ENCODE results near the gene AIF1L. TPM values are rescaled to one million over a fixed set of nuclear protein-coding genes. Genes with fewer than 3 reads are reported as not detected.

Gene AIF1L
- total RNA-seq, 2 experiments from 2014 or later, result 0.11 to 0.23 TPM

DNA sequence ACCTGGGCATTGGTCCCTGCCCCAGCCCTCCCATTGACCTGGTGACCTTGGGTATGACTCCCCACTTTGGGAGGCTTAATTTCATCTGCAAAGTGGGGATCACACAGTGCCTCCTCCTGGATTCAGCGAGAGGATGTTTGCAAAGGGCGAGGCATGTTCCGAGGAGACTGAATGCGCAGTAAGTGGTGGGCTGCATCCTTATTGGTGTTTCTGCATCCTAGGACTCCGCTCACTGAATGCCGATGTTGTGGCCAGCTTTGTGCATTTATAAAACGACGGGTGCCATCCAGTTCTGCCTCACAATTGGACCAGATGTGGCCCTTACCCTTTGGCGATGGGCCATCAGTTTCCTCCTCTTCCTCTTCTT lies 23.5 kb upstream of the AIF1L start:
- CTCF ChIA-PET, result no interaction called here
- POLR2A ChIA-PET, result no interaction called here

- ChIA-PET CTCF (interaction anchor here (1.0 kb wide), 1 partner anchor 19 kb away, joined by 3 read pairs; no protein-coding TSS in a partner anchor), POLR2A (no interaction called here)
Measured at GRCh38 chr9:131076347-131077195, 19.8 kb upstream of the AIF1L start.

DNA sequence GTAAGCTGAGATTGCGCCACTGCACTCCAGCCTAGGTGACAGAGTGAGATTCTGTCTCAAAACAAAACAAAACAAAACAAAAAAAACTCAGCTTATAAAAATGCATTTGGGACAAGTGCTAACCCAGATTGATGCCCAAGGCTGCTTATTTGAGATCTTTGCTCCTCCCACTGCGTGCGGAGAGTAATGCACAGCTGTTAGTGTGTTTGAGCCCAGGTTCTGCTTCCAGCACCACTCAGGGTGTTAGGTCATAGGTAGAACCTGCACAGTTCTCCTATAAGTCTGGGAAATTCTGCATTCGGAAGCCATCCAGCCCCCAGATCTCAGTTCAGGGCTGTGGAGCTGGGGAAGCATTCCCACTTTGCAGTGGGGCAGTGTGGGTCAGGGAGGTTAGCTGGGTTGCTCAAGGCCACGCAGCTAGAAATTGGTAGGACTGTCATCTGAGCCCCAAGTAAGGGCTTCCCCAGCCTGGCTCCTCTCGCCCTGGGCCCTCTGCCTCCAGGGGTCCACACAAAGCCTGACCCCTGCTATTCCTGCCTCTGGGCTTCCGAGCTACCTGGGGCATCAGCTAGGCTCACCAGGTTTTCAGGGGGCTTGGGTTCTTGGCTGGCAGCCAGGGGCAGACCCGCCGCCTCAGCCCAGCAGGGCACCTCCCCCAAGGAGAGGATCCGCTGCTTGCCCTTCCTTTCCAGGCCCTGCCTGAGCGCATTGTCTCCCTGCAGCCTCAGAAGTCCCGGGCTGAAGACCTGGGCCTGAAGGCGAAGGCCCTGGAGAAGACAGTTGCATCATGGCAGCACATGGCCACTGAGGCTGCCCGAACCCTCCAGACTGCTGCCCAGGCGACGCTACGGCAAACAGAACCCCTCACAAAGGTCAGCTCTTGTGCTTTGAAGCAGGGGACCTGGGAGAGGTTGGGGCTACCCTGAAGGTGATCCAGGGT lies 17.6 kb upstream of the AIF1L start:
- CTCF ChIA-PET, result interaction anchor here (0.6 kb wide), 1 partner anchor 31 kb away, joined by 4 read pairs; no protein-coding TSS in a partner anchor
- POLR2A ChIA-PET, result no interaction called here

- POLR2A ChIA-PET, result no interaction called here
- CTCF ChIA-PET, result no interaction called here
Measured at GRCh38 chr9:131080589-131080988, 15.7 kb upstream of the AIF1L start.

- CTCF ChIA-PET, result no interaction called here
- POLR2A ChIA-PET, result no interaction called here
Measured at GRCh38 chr9:131081868-131082267, 14.5 kb upstream of the AIF1L start.

DNA sequence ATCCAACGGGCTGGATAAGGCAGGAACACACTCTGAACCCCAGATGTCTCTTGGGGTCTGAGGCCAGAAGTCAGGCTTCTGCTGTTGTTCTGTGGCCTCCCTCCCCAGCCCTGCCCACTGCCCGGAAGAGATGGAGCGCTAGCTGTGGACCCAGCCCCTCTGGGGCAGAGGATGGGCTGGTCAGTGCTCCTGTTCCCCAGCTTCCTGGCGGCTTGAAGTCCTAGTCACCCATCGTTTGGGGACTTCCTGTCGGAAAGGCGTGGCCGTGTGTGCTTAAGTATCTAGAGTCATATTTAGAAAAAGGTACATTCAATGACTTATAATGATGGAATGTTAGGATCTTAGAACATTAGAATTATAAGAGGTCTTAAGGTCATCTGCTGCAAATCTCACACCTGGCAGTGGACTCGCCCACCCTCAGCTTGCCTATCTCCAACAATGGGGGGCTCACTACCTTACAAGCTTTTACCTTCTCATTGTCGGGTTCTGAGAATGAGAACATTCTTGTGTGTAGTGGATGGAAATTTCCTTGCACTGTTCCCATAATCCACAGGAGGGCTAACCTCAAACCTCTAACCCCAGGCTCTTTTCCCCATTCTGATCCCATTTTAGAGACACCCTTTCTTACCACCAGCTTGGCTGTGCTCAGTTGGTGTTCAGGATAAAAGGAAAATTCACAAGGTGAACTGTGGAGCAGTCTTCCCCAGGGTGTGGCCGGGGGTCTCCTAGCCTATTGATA lies 13.4 kb upstream of the AIF1L start:
- CTCF ChIA-PET, result interaction anchor here (0.6 kb wide), 1 partner anchor 1676 kb away, joined by 4 read pairs; no protein-coding TSS in a partner anchor
- POLR2A ChIA-PET, result no interaction called here

- ChIA-PET POLR2A (no interaction called here), CTCF (interaction anchor here (0.7 kb wide), 2 partner anchors 20 to 192 kb away, joined by 3 to 4 read pairs; no protein-coding TSS in a partner anchor)
Measured at GRCh38 chr9:131084661-131085369, 11.5 kb upstream of the AIF1L start.

- ChIA-PET POLR2A (no interaction called here), CTCF (interaction anchor here (0.7 kb wide), 1 partner anchor 20 kb away, joined by 4 read pairs; no protein-coding TSS in a partner anchor)
Measured at GRCh38 chr9:131085370-131086122, 10.8 kb upstream of the AIF1L start.

- POLR2A ChIA-PET, result no interaction called here
- CTCF ChIA-PET, result no interaction called here
Measured at GRCh38 chr9:131087354-131087893, 8.9 kb upstream of the AIF1L start.

- ChIA-PET POLR2A (no interaction called here), CTCF (no interaction called here)
Measured at GRCh38 chr9:131090025-131090787, 6.1 kb upstream of the AIF1L start.

DNA sequence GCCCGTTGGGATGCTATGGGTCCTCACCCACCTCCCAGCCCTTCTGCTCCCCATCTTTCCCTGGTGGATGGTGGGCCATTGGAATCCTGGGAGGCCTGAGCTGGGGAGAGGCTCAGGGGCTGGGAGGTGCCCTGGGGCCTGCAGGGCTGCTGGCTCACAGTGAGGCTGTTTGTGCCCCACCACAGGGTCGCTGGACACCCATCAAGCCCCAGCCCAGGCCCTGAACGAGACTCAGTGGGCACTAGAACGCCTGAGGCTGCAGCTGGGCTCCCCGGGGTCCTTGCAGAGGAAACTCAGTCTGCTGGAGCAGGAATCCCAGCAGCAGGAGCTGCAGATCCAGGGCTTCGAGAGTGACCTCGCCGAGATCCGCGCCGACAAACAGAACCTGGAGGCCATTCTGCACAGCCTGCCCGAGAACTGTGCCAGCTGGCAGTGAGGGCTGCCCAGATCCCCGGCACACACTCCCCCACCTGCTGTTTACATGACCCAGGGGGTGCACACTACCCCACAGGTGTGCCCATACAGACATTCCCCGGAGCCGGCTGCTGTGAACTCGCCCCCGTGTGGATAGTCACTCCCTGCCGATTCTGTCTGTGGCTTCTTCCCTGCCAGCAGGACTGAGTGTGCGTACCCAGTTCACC lies 4.9 kb upstream of the AIF1L start:
- ChIA-PET POLR2A (no interaction called here), CTCF (interaction anchor here (0.5 kb wide), 1 partner anchor 208 kb away, joined by 3 read pairs; no protein-coding TSS in a partner anchor)

DNA sequence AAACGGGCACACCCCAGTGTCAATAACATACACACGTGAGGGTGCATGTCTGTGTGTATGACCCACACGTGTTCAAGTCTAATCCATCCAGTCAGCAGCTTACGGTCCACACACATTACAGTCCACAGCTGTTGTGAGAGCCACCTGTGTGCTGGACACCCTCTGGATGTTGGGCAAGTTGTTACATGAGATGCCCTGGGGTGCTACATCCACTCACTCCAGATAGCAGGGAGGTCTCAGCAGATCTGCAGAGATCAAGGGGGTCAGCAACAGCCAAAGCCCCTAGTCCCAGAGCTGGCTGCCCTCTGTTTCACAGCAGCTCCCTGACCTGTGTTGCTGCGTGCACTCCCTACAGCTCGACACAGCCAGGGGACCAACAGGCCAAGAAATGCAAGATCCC lies 4.3 kb upstream of the AIF1L start:
- ChIA-PET CTCF (interaction anchor here (0.5 kb wide), 1 partner anchor 208 kb away, joined by 3 read pairs; no protein-coding TSS in a partner anchor), POLR2A (no interaction called here)

DNA sequence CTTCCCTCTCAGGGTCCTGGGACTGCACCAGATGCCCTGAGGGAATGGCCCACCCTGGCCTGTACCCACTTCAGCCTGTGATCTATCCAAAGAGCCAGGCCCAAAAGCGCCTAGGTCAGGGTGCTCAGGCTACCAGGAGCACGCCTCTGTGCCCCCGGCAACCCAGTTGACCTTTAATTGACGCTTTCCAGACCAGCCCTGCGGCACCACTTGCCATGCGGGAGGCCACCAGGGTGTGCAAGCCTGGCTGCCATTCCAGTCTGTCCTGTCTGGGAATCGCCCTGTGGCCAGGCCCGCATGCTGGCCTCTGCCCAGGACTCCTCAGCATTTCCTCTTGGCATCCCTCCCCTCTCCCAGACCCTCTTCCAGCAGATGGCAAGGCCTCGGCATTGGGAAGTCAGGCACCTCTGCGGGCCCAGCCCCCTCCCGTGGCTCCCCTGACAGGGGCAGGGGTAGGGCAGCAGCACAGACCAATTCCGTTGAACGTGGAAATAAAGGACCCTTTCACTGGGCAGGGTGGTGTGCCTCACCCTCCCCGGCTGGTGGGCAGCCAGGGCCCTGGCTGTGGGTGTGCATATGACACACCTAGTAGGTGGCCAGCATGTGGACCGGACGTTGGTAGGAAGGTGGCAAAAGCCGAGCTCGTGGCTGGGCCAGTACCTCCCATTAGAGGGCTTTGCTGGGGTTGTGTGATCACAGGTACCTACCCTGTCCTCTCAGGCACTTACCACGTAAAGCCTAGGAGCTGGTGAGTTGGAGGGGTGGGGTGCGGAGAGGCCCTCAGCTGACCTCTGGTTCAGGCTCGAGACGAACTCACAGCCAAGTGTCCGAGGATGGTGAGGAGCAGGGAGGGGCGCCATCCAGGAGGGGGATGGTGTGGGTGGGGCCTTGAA lies 3.5 kb upstream of the AIF1L start:
- POLR2A ChIA-PET, result no interaction called here
- CTCF ChIA-PET, result no interaction called here

DNA sequence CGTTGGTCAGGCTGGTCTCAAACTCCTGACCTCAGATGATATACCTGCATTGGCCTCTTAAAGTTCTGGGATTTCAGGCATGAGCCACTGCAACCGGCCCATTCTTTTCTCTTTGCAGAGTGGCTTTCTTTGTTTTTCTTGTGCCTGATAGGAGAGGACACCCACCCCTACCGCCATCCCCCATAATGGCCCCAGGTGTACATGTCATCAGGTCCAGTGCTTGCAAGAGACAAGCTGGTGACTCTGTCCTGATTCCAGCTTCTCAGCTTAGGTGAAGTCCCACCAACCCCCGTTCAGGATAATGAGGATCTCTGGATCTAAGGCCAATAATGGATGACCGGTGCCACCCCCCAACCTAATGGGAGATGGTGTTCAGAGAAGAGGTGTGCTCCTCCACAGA lies 2.3 kb upstream of the AIF1L start:
- ChIA-PET POLR2A (no interaction called here), CTCF (no interaction called here)

DNA sequence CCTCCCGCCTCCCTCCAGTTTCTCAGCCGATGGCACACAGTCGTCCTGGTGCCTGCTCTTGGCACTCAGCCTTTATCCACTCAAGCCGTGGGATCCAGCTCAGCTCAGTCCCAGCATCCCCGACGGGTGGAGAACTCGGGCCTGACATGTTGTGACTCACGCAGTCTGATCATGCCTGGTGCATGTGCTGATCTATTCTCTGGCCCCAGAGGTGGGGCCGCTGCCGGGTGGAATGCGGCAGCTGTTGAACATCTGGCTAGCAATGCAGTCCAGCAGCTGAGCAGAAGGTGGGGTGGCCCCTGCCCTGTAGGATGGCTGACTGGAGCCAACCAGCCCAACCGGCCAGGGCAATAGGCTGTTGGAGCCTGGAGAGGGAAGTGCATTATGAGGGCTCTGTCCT lies 1.7 kb upstream of the AIF1L start:
- ChIA-PET CTCF (no interaction called here), POLR2A (no interaction called here)

DNA sequence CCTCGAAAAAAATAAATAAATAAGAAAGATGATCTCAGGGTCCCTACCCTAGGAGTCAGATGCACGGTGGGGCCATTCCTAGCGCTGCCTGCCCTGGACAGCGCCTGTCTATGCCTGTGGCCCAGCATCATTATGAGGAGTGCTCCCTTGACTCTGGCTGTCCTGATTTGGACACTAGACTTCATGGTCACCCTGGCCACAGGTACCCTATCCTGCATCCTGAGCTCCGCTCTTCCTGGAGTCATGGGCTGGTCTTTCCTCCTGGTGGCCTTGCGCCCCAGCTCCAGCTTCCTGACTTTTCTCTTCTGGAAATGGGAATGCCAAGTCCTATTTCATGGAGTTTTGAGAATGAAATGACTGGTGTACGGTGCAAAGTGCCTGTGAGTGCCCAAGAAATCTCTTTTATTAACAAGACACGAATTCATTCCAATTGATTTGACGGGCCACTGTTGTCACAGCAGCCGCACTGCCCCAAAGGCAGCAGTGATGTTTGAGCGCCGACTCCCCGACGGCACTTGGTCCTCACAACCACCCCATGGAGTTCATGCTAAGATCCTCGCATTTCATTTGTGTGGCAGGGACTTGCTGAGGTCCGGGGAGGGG lies 564 bp upstream of the AIF1L start:
- POLR2A ChIA-PET, result no interaction called here
- CTCF ChIA-PET, result no interaction called here
